ENCODE data around the gene KCNJ6. TPM values are rescaled to one million over a fixed set of nuclear protein-coding genes. Genes with fewer than 3 reads are reported as not detected.

The KCNJ6 gene
- total and polyA plus RNA-seq, 4 experiments from 2014 or later: not detected

- no peak overlapping the region for H3K4me3 Mint-ChIP-seq
- no peaks in the 10 kb centered on the region for H3K4me1 Mint-ChIP-seq
- H3K4me3 ChIP-seq (ENCODE audit: low read length in 2 of 2): no peak overlapping the region
- H3K27me3 ChIP-seq (ENCODE audit: insufficient read depth, low read length): no peaks in the 10 kb centered on the region
- intact Hi-C loops (cut with micrococcal nuclease): no loop called here
- H3K27me3 Mint-ChIP-seq: peaks cover 2 to 11% of the 10 kb centered on the region in 2 donors
- ChIA-PET POLR2A (ENCODE audit: partially characterized antibody) (no interaction called here), CTCF (ENCODE audit: partially characterized antibody) (no interaction called here)
- no peaks in the 10 kb centered on the region for H3K9me3 ChIP-seq (ENCODE audit: control insufficient read depth in 1 of 2, low read length in 2 of 2)
- H3K9me3 Mint-ChIP-seq: peaks cover 0 to 9% (median 3%) of the 10 kb centered on the region in 8 donors
- no peak overlapping the region for H3K27ac ChIP-seq (ENCODE audit: low read depth, low read length)
- no peak for DNase-seq
- no peak overlapping the region for H3K27ac Mint-ChIP-seq
- no peaks in the 10 kb centered on the region for H3K4me1 ChIP-seq (ENCODE audit: insufficient read depth, low read length)
- peaks cover 0 to 3% of the 10 kb centered on the region in 2 donors for H3K36me3 Mint-ChIP-seq
- H3K36me3 ChIP-seq (ENCODE audit: insufficient read depth, low read length): no peaks in the 10 kb centered on the region
Observed at GRCh38 chr21:37800456-37801061, 115.7 kb downstream of the KCNJ6 start.

- H3K36me3 Mint-ChIP-seq: peaks cover 0 to 3% of the 10 kb centered on the region in 2 donors
- no peaks in the 10 kb centered on the region for H3K36me3 ChIP-seq (ENCODE audit: insufficient read depth, low read length)
- ChIA-PET POLR2A (ENCODE audit: partially characterized antibody) (no interaction called here), CTCF (ENCODE audit: partially characterized antibody) (no interaction called here)
- intact Hi-C loops (cut with micrococcal nuclease): no loop called here
- no peak overlapping the region for H3K4me3 ChIP-seq (ENCODE audit: low read length in 2 of 2)
- no peak overlapping the region for H3K27ac ChIP-seq (ENCODE audit: low read depth, low read length)
- H3K9me3 ChIP-seq (ENCODE audit: control insufficient read depth in 1 of 2, low read length in 2 of 2): no peaks in the 10 kb centered on the region
- H3K27me3 Mint-ChIP-seq: peaks cover 2 to 11% of the 10 kb centered on the region in 2 donors
- no peaks in the 10 kb centered on the region for H3K27me3 ChIP-seq (ENCODE audit: insufficient read depth, low read length)
- H3K4me1 ChIP-seq (ENCODE audit: insufficient read depth, low read length): no peaks in the 10 kb centered on the region
- H3K9me3 Mint-ChIP-seq: peaks cover 0 to 8% (median 2%) of the 10 kb centered on the region in 8 donors
- H3K27ac Mint-ChIP-seq: no peak overlapping the region
- H3K4me3 Mint-ChIP-seq: no peak overlapping the region
- H3K4me1 Mint-ChIP-seq: no peaks in the 10 kb centered on the region
- no peak for DNase-seq
Observed at GRCh38 chr21:37800057-37800455, 116.2 kb downstream of the KCNJ6 start.

- no peak overlapping the region for H3K4me3 Mint-ChIP-seq
- intact Hi-C loops (cut with micrococcal nuclease): no loop called here
- no peaks in the 10 kb centered on the region for H3K4me1 ChIP-seq (ENCODE audit: insufficient read depth, low read length)
- no peak overlapping the region for H3K4me3 ChIP-seq (ENCODE audit: low read length in 2 of 2)
- H3K27ac ChIP-seq (ENCODE audit: low read depth, low read length): no peak overlapping the region
- no peaks in the 10 kb centered on the region for H3K27me3 ChIP-seq (ENCODE audit: insufficient read depth, low read length)
- peaks cover 2 to 9% of the 10 kb centered on the region in 2 donors for H3K27me3 Mint-ChIP-seq
- ChIA-PET CTCF (ENCODE audit: partially characterized antibody) (no interaction called here), POLR2A (ENCODE audit: partially characterized antibody) (no interaction called here)
- peaks cover 0 to under 1% of the 10 kb centered on the region in 2 donors for H3K36me3 Mint-ChIP-seq
- H3K36me3 ChIP-seq (ENCODE audit: insufficient read depth, low read length): no peaks in the 10 kb centered on the region
- H3K4me1 Mint-ChIP-seq: no peaks in the 10 kb centered on the region
- no peaks in the 10 kb centered on the region for H3K9me3 ChIP-seq (ENCODE audit: control insufficient read depth in 1 of 2, low read length in 2 of 2)
- no peak overlapping the region for H3K27ac Mint-ChIP-seq
- H3K9me3 Mint-ChIP-seq: peaks cover 0 to 6% (median 0%) of the 10 kb centered on the region in 8 donors
- DNase-seq: no peak
Observed at GRCh38 chr21:37799211-37800056, 116.8 kb downstream of the KCNJ6 start.

GRCh38 chr21:37797403-37797802, 118.9 kb downstream of the KCNJ6 start:
- H3K27ac ChIP-seq (ENCODE audit: low read depth, low read length): no peak overlapping the region
- peaks cover 2 to 3% of the 10 kb centered on the region in 2 donors for H3K27me3 Mint-ChIP-seq
- no peak overlapping the region for H3K4me3 ChIP-seq (ENCODE audit: low read length in 2 of 2)
- H3K9me3 ChIP-seq (ENCODE audit: control insufficient read depth in 1 of 2, low read length in 2 of 2): no peaks in the 10 kb centered on the region
- intact Hi-C loops (cut with micrococcal nuclease): no loop called here
- POLR2A ChIA-PET (ENCODE audit: partially characterized antibody): no interaction called here
- H3K27me3 ChIP-seq (ENCODE audit: insufficient read depth, low read length): no peaks in the 10 kb centered on the region
- H3K9me3 Mint-ChIP-seq: no peaks in the 10 kb centered on the region
- no peaks in the 10 kb centered on the region for H3K4me1 ChIP-seq (ENCODE audit: insufficient read depth, low read length)
- H3K36me3 Mint-ChIP-seq: no peaks in the 10 kb centered on the region
- H3K36me3 ChIP-seq (ENCODE audit: insufficient read depth, low read length): no peaks in the 10 kb centered on the region
- CTCF ChIA-PET (ENCODE audit: partially characterized antibody): no interaction called here
- DNase-seq: no peak
- H3K27ac Mint-ChIP-seq: no peak overlapping the region
- no peaks in the 10 kb centered on the region for H3K4me1 Mint-ChIP-seq
- no peak overlapping the region for H3K4me3 Mint-ChIP-seq

- H3K4me1 Mint-ChIP-seq: no peaks in the 10 kb centered on the region
- H3K4me3 ChIP-seq (ENCODE audit: low read length in 2 of 2): no peak overlapping the region
- no peaks in the 10 kb centered on the region for H3K36me3 Mint-ChIP-seq
- POLR2A ChIA-PET (ENCODE audit: partially characterized antibody): no interaction called here
- no peak overlapping the region for H3K27ac Mint-ChIP-seq
- no peaks in the 10 kb centered on the region for H3K36me3 ChIP-seq (ENCODE audit: insufficient read depth, low read length)
- intact Hi-C loops (cut with micrococcal nuclease): no loop called here
- H3K27me3 ChIP-seq (ENCODE audit: insufficient read depth, low read length): no peaks in the 10 kb centered on the region
- H3K4me1 ChIP-seq (ENCODE audit: insufficient read depth, low read length): no peaks in the 10 kb centered on the region
- no peak for DNase-seq
- CTCF ChIA-PET (ENCODE audit: partially characterized antibody): no interaction called here
- H3K9me3 Mint-ChIP-seq: no peaks in the 10 kb centered on the region
- peaks cover 2 to 3% of the 10 kb centered on the region in 2 donors for H3K27me3 Mint-ChIP-seq
- no peak overlapping the region for H3K27ac ChIP-seq (ENCODE audit: low read depth, low read length)
- H3K4me3 Mint-ChIP-seq: no peak overlapping the region
- no peaks in the 10 kb centered on the region for H3K9me3 ChIP-seq (ENCODE audit: control insufficient read depth in 1 of 2, low read length in 2 of 2)
Observed at GRCh38 chr21:37796011-37796410, 120.2 kb downstream of the KCNJ6 start.

DNA sequence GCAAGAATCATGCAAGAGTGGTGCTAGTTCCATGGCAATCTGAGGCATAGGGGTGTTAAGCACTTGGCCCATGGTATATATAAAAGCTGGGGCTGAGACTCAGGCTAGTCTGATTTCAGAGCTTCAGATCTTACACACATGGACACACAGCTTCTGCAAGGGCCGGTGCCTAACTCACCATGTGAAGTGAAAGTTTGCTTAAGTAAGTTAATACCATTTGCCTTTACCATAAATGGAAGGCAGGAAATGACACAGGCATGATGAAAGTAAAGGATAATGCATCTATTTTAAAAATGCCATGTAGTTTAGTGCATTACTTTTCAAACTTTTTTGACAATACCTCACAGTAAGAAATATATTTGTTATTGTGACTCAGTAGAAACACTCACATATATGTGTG, 122.6 kb downstream of the KCNJ6 start:
- no peak overlapping the region for H3K4me3 ChIP-seq (ENCODE audit: low read length in 2 of 2)
- ChIA-PET CTCF (ENCODE audit: partially characterized antibody) (no interaction called here), POLR2A (ENCODE audit: partially characterized antibody) (no interaction called here)
- intact Hi-C loops (cut with micrococcal nuclease): no loop called here
- Mint-ChIP-seq H3K27me3 (peaks cover 0 to 5% of the 10 kb centered on the region in 2 donors), H3K4me3 (no peak overlapping the region), H3K36me3 (no peaks in the 10 kb centered on the region), H3K27ac (no peak overlapping the region), H3K9me3 (no peaks in the 10 kb centered on the region), H3K4me1 (no peaks in the 10 kb centered on the region)
- H3K27me3 ChIP-seq (ENCODE audit: insufficient read depth, low read length): no peaks in the 10 kb centered on the region
- no peak for DNase-seq
- no peak overlapping the region for H3K27ac ChIP-seq (ENCODE audit: low read depth, low read length)
- no peaks in the 10 kb centered on the region for H3K36me3 ChIP-seq (ENCODE audit: insufficient read depth, low read length)
- H3K4me1 ChIP-seq (ENCODE audit: insufficient read depth, low read length): no peaks in the 10 kb centered on the region
- H3K9me3 ChIP-seq (ENCODE audit: control insufficient read depth in 1 of 2, low read length in 2 of 2): no peaks in the 10 kb centered on the region

DNA sequence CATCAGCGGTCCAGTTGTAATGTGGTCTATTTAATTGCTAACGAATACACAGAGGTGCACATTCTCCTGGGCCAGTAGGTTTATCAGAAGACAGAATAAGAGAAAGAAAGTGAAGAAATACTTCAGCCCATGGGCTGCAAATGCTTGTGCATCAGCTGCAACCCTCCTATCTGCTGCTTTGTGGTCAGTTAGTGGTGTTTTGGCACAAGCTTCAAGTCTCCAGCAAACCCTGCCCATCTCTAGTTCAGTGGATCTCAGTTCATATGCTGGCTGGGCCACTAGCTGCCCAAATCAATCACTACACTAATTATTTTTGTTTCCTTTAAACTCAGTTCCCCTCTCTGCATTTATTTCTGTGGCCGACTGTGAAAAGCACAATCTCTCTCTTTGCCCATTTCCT, 124.2 kb downstream of the KCNJ6 start:
- no peaks in the 10 kb centered on the region for H3K36me3 Mint-ChIP-seq
- intact Hi-C loops (cut with micrococcal nuclease): no loop called here

More for the DNA sequence above, 124.2 kb downstream of the KCNJ6 start:
- H3K36me3 ChIP-seq (ENCODE audit: insufficient read depth, low read length): no peaks in the 10 kb centered on the region
- no peak overlapping the region for H3K27ac ChIP-seq (ENCODE audit: low read depth, low read length)
- H3K9me3 Mint-ChIP-seq: peaks cover 0 to 2% (median 0%) of the 10 kb centered on the region in 8 donors
- peaks cover 0 to 5% of the 10 kb centered on the region in 2 donors for H3K27me3 Mint-ChIP-seq
- H3K4me1 Mint-ChIP-seq: no peaks in the 10 kb centered on the region
- ChIA-PET CTCF (ENCODE audit: partially characterized antibody) (no interaction called here), POLR2A (ENCODE audit: partially characterized antibody) (no interaction called here)
- H3K9me3 ChIP-seq (ENCODE audit: control insufficient read depth in 1 of 2, low read length in 2 of 2): no peaks in the 10 kb centered on the region
- no peaks in the 10 kb centered on the region for H3K27me3 ChIP-seq (ENCODE audit: insufficient read depth, low read length)
- H3K4me3 ChIP-seq (ENCODE audit: low read length in 2 of 2): no peak overlapping the region
- H3K4me3 Mint-ChIP-seq: no peak overlapping the region
- DNase-seq: no peak
- H3K27ac Mint-ChIP-seq: no peak overlapping the region
- no peaks in the 10 kb centered on the region for H3K4me1 ChIP-seq (ENCODE audit: insufficient read depth, low read length)

All from CD4-positive, alpha-beta memory T cell (primary cell).